GM23338 (cell line): ENCODE data around the gene ARL6IP4. TPM values are rescaled to one million over a fixed set of nuclear protein-coding genes. Genes with fewer than 3 reads are reported as not detected.

Experiments used
- ATAC-seq: fragments of 200-7000 bp; cut with Tn5 transposase; 3 replicates; pipeline ENCODE4 v1.9.1; 2020
- DNase-seq: peaks from one replicate; pipeline ENCODE4 v3.0.0-alpha.2; 2015; ENCODE audit warnings: low spot score
- H2AFZ ChIP-seq: fragments of 200-600 bp; sonication (generic); 2 replicates; pipeline ENCODE4 v1.8.0; 2016; ENCODE audit warnings: antibody characterized with exemption, mild to moderate bottlenecking, moderate library complexity
- H3F3A ChIP-seq: fragments of 200-600 bp; sonication (generic); replicated peaks from 2 replicates; pipeline ENCODE4 v1.8.0; 2017; ENCODE audit warnings: antibody characterized with exemption, mixed run types, low read depth
- H3K27ac ChIP-seq: fragments of 200-600 bp; sonication (generic); 2 replicates; pipeline ENCODE4 v1.6.1; 2016; ENCODE audit warnings: low read depth
- H3K27me3 ChIP-seq: fragments of 200-600 bp; sonication (generic); 2 replicates; pipeline ENCODE4 v1.8.0; 2016; ENCODE audit warnings: mild to moderate bottlenecking, mixed run types, moderate library complexity; ENCODE audit not compliant: insufficient read depth
- H3K36me3 ChIP-seq: fragments of 200-600 bp; sonication (generic); 2 replicates; pipeline ENCODE4 v1.8.0; 2016; ENCODE audit warnings: mild to moderate bottlenecking; ENCODE audit not compliant: insufficient read depth
- H3K4me1 ChIP-seq: fragments of 200-600 bp; sonication (generic); 2 replicates; pipeline ENCODE4 v1.8.0; 2016; ENCODE audit warnings: mild to moderate bottlenecking, moderate library complexity; ENCODE audit not compliant: insufficient read depth
- H3K4me2 ChIP-seq: fragments of 200-600 bp; sonication (generic); 2 replicates; pipeline ENCODE4 v1.7.1; 2017; ENCODE audit warnings: mixed run types
- H3K4me3 ChIP-seq: fragments of 200-600 bp; sonication (generic); 2 replicates; pipeline ENCODE4 v1.6.1; 2016; ENCODE audit warnings: mixed run types
- H3K79me2 ChIP-seq: fragments of 200-600 bp; sonication (generic); replicated peaks from 2 replicates; pipeline ENCODE4 v1.8.0; 2017; ENCODE audit warnings: mild to moderate bottlenecking; ENCODE audit not compliant: insufficient read depth
- H3K9me2 ChIP-seq: fragments of 200-600 bp; sonication (generic); 2 replicates; pipeline ENCODE4 v1.8.0; 2017; ENCODE audit not compliant: insufficient read depth
- H4K20me1 ChIP-seq: fragments of 200-600 bp; sonication (generic); replicated peaks from 2 replicates; pipeline ENCODE4 v1.8.0; 2017; ENCODE audit warnings: mild to moderate bottlenecking; ENCODE audit not compliant: insufficient read depth
- H3K27ac Mint-ChIP-seq: 2 replicates; pipeline ENCODE4 v1.8.0; 2020; ENCODE audit warnings: inconsistent platforms, mild to moderate bottlenecking, moderate library complexity, mixed read lengths
- H3K27me3 Mint-ChIP-seq: 3 replicates; pipeline ENCODE4 v1.8.0; 2022; ENCODE audit warnings: low read depth, mild to moderate bottlenecking, moderate library complexity, mixed read lengths, inconsistent platforms; ENCODE audit not compliant: insufficient read depth, poor library complexity
- H3K36me3 Mint-ChIP-seq: 3 replicates; pipeline ENCODE4 v1.8.0; 2021; ENCODE audit warnings: low read depth, mild to moderate bottlenecking, inconsistent platforms, moderate library complexity, mixed read lengths
- H3K4me1 Mint-ChIP-seq: 3 replicates; pipeline ENCODE4 v1.8.0; 2020; ENCODE audit warnings: mild to moderate bottlenecking, inconsistent platforms, mixed read lengths
- H3K4me3 Mint-ChIP-seq: 3 replicates; pipeline ENCODE4 v1.8.0; 2021; ENCODE audit warnings: moderate library complexity, mild to moderate bottlenecking, inconsistent platforms, mixed read lengths
- H3K9me3 Mint-ChIP-seq: 3 replicates; pipeline ENCODE4 v1.8.0; 2020; ENCODE audit warnings: moderate library complexity, mild to moderate bottlenecking, inconsistent platforms, mixed read lengths
- CREB1 ChIP-seq: fragments of 250-450 bp; sonication (Bioruptor Pico); IDR thresholded peaks from 2 replicates; pipeline ENCODE4 v1.5.0; 2020; ENCODE audit warnings: low read depth, mild to moderate bottlenecking, moderate library complexity
- EZH2 ChIP-seq: fragments of 200-600 bp; sonication (generic); IDR thresholded peaks from one replicate; pipeline ENCODE4 v1.8.0; 2017; ENCODE audit warnings: antibody characterized with exemption, mild to moderate bottlenecking, low read depth; ENCODE audit not compliant: unreplicated experiment
- EZH2phosphoT487 ChIP-seq: fragments of 200-600 bp; sonication (generic); IDR thresholded peaks from one replicate; pipeline ENCODE4 v1.8.1; 2018; ENCODE audit warnings: antibody characterized with exemption; ENCODE audit not compliant: unreplicated experiment
- JUNB ChIP-seq: IDR thresholded peaks from one replicate; pipeline ENCODE4 v1.6.1; 2016; ENCODE audit warnings: antibody characterized with exemption; ENCODE audit not compliant: unreplicated experiment
- NANOG ChIP-seq: IDR thresholded peaks from 2 replicates; pipeline ENCODE4 v1.6.1; 2016; ENCODE audit warnings: antibody characterized with exemption, borderline replicate concordance
- POLR2AphosphoS5 ChIP-seq: IDR thresholded peaks from 2 replicates; pipeline ENCODE4 v1.6.1; 2016; ENCODE audit warnings: antibody characterized with exemption, low read depth
- STAT1 ChIP-seq: IDR thresholded peaks from one replicate; pipeline ENCODE4 v1.6.1; 2016; ENCODE audit warnings: antibody characterized with exemption; ENCODE audit not compliant: unreplicated experiment
- ZNF114 ChIP-seq: fragments of 250-450 bp; sonication (Bioruptor Pico); IDR thresholded peaks from 2 replicates; pipeline ENCODE4 v1.5.0; 2020; ENCODE audit warnings: mild to moderate bottlenecking, moderate library complexity
- ZNF331 ChIP-seq: fragments of 250-450 bp; sonication (Bioruptor Pico); IDR thresholded peaks from 2 replicates; pipeline ENCODE4 v1.5.0; 2020; ENCODE audit warnings: low read depth, mild to moderate bottlenecking, moderate library complexity
- polyA plus RNA-seq: library from polyadenylated mRNA; unstranded; fragments of >200 nt; fragmentation: Nextera tagmentation; extraction: Ambion mirVana; gene quantifications from 2 replicates; pipeline ENCODE4 v1.2.1, GENCODE V29; 2016
- total RNA-seq: library from RNA; depleted of rRNA; stranded (reverse); fragments of >200 nt; shearing (Covaris generic); gene quantifications from 2 replicates; pipeline ENCODE4 v1.2.3, GENCODE V29; 2014
- TF ChIP-seq, protein P1 (sequence below): IDR thresholded peaks from 2 replicates; pipeline ENCODE4 v1.6.1; 2016; ENCODE audit warnings: antibody characterized with exemption
- TF ChIP-seq, protein P2 (sequence below): fragments of 250-450 bp; sonication (Bioruptor Pico); IDR thresholded peaks from 2 replicates; pipeline ENCODE4 v1.5.0; 2020; ENCODE audit warnings: mild to moderate bottlenecking, moderate library complexity
- TF ChIP-seq, protein P3 (sequence below): IDR thresholded peaks from one replicate; pipeline ENCODE4 v1.6.1; 2018; ENCODE audit warnings: antibody characterized with exemption; ENCODE audit not compliant: unreplicated experiment
- TF ChIP-seq, protein P4 (sequence below), 2 experiments: fragments of 200-600 bp in 1 of 2; sonication (generic) in 1 of 2; conservative IDR thresholded peaks; 2 replicates each; pipeline versions ENCODE4 v1.5.1 to v1.6.1; 2016 to 2017; ENCODE audit warnings: antibody characterized with exemption in 2 of 2, low read depth in 2 of 2, mild to moderate bottlenecking in 2 of 2, moderate library complexity in 1 of 2

Gene ARL6IP4
- total and polyA plus RNA-seq, 2 experiments from 2014 or later: 85.5 to 169 TPM

DNA sequence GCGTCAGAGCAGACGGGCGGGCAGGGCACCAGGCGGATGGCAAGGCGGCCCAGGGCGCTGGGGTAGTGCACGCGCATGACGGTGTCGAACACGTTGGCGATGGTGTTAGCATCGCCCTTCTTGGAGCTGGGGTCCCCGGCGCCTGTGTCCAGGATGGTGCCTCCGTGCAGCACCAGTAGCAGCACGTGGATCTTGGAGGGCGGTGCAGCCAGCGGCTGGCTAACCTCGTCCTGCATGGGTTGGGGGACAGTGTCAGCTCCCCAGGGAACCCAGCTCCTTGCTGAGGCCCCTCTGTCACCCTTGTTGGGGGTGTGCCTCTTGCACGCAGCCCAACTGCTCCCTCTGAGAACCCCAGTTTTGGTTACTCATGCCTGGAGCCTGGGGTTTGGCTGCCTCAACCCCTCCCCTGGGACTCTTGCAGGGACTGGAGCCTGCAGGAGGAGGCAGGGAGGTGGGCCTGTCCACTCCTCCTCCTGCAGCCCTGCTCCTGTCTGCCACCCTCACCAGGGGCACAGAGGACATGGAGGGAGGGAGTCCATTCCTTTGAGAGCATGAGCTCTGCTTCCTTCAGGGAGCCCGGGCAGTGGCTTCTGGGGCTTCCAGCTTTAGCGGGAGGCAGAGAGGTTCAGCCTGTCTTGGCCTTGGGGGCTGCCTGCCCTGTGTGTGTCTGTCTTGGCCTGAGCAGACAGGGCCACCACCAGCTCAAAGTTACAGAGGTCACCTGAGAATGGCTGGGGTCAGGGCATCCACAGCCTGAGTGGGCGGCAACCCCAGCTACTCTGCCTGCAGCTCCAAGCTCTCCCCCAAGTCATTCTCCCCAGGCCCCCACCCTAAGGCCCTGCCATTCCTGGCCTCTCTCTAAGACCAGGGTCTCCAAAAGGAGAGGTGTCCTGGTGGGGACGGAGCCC, 17.1 kb downstream of the ARL6IP4 start:
- no peaks in the 10 kb centered on the region for H4K20me1 ChIP-seq
- no peak overlapping the region for H3K4me3 ChIP-seq
- DNase-seq: no peak
- H3K27ac ChIP-seq: no peak overlapping the region
- no peak overlapping the region for H3K4me2 ChIP-seq
- H3K4me1 Mint-ChIP-seq: no peaks in the 10 kb centered on the region
- H3F3A ChIP-seq: no peaks in the 10 kb centered on the region
- H3K36me3 ChIP-seq: no peaks in the 10 kb centered on the region
- H3K36me3 Mint-ChIP-seq: no peaks in the 10 kb centered on the region
- H3K9me2 ChIP-seq: no peaks in the 10 kb centered on the region
- no peaks in the 10 kb centered on the region for H3K4me1 ChIP-seq
- H3K4me3 Mint-ChIP-seq: no peak overlapping the region
- no peak for ATAC-seq
- no peaks in the 10 kb centered on the region; the same call in 2 of the 3 replicates for H3K9me3 Mint-ChIP-seq
- H3K27me3 ChIP-seq: no peaks in the 10 kb centered on the region
- H3K27ac Mint-ChIP-seq: no peak overlapping the region; the same call in 1 of the 2 replicates
- TF ChIP-seq, protein P1, sequence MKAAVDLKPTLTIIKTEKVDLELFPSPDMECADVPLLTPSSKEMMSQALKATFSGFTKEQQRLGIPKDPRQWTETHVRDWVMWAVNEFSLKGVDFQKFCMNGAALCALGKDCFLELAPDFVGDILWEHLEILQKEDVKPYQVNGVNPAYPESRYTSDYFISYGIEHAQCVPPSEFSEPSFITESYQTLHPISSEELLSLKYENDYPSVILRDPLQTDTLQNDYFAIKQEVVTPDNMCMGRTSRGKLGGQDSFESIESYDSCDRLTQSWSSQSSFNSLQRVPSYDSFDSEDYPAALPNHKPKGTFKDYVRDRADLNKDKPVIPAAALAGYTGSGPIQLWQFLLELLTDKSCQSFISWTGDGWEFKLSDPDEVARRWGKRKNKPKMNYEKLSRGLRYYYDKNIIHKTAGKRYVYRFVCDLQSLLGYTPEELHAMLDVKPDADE: no peak
- TF ChIP-seq CREB1 (CRISPR knock-in tag): no peak
- no peak for TF ChIP-seq EZH2
- TF ChIP-seq, protein P2, sequence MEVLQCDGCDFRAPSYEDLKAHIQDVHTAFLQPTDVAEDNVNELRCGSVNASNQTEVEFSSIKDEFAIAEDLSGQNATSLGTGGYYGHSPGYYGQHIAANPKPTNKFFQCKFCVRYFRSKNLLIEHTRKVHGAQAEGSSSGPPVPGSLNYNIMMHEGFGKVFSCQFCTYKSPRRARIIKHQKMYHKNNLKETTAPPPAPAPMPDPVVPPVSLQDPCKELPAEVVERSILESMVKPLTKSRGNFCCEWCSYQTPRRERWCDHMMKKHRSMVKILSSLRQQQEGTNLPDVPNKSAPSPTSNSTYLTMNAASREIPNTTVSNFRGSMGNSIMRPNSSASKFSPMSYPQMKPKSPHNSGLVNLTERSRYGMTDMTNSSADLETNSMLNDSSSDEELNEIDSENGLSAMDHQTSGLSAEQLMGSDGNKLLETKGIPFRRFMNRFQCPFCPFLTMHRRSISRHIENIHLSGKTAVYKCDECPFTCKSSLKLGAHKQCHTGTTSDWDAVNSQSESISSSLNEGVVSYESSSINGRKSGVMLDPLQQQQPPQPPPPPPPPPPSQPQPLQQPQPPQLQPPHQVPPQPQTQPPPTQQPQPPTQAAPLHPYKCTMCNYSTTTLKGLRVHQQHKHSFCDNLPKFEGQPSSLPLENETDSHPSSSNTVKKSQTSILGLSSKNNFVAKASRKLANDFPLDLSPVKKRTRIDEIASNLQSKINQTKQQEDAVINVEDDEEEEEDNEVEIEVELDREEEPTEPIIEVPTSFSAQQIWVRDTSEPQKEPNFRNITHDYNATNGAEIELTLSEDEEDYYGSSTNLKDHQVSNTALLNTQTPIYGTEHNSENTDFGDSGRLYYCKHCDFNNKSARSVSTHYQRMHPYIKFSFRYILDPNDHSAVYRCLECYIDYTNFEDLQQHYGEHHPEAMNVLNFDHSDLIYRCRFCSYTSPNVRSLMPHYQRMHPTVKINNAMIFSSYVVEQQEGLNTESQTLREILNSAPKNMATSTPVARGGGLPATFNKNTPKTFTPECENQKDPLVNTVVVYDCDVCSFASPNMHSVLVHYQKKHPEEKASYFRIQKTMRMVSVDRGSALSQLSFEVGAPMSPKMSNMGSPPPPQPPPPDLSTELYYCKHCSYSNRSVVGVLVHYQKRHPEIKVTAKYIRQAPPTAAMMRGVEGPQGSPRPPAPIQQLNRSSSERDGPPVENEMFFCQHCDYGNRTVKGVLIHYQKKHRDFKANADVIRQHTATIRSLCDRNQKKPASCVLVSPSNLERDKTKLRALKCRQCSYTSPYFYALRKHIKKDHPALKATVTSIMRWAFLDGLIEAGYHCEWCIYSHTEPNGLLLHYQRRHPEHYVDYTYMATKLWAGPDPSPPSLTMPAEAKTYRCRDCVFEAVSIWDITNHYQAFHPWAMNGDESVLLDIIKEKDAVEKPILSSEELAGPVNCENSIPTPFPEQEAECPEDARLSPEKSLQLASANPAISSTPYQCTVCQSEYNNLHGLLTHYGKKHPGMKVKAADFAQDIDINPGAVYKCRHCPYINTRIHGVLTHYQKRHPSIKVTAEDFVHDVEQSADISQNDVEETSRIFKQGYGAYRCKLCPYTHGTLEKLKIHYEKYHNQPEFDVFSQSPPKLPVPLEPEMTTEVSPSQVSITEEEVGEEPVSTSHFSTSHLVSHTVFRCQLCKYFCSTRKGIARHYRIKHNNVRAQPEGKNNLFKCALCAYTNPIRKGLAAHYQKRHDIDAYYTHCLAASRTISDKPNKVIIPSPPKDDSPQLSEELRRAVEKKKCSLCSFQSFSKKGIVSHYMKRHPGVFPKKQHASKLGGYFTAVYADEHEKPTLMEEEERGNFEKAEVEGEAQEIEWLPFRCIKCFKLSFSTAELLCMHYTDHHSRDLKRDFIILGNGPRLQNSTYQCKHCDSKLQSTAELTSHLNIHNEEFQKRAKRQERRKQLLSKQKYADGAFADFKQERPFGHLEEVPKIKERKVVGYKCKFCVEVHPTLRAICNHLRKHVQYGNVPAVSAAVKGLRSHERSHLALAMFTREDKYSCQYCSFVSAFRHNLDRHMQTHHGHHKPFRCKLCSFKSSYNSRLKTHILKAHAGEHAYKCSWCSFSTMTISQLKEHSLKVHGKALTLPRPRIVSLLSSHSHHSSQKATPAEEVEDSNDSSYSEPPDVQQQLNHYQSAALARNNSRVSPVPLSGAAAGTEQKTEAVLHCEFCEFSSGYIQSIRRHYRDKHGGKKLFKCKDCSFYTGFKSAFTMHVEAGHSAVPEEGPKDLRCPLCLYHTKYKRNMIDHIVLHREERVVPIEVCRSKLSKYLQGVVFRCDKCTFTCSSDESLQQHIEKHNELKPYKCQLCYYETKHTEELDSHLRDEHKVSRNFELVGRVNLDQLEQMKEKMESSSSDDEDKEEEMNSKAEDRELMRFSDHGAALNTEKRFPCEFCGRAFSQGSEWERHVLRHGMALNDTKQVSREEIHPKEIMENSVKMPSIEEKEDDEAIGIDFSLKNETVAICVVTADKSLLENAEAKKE (CRISPR knock-in tag): no peak
- no peak for TF ChIP-seq ZNF331 (CRISPR knock-in tag)
- TF ChIP-seq JUNB: no peak
- no peak for TF ChIP-seq POLR2AphosphoS5
- no peak for TF ChIP-seq ZNF114 (CRISPR knock-in tag)
- TF ChIP-seq, protein P3, sequence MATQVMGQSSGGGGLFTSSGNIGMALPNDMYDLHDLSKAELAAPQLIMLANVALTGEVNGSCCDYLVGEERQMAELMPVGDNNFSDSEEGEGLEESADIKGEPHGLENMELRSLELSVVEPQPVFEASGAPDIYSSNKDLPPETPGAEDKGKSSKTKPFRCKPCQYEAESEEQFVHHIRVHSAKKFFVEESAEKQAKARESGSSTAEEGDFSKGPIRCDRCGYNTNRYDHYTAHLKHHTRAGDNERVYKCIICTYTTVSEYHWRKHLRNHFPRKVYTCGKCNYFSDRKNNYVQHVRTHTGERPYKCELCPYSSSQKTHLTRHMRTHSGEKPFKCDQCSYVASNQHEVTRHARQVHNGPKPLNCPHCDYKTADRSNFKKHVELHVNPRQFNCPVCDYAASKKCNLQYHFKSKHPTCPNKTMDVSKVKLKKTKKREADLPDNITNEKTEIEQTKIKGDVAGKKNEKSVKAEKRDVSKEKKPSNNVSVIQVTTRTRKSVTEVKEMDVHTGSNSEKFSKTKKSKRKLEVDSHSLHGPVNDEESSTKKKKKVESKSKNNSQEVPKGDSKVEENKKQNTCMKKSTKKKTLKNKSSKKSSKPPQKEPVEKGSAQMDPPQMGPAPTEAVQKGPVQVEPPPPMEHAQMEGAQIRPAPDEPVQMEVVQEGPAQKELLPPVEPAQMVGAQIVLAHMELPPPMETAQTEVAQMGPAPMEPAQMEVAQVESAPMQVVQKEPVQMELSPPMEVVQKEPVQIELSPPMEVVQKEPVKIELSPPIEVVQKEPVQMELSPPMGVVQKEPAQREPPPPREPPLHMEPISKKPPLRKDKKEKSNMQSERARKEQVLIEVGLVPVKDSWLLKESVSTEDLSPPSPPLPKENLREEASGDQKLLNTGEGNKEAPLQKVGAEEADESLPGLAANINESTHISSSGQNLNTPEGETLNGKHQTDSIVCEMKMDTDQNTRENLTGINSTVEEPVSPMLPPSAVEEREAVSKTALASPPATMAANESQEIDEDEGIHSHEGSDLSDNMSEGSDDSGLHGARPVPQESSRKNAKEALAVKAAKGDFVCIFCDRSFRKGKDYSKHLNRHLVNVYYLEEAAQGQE: no peak
- TF ChIP-seq, protein P4, sequence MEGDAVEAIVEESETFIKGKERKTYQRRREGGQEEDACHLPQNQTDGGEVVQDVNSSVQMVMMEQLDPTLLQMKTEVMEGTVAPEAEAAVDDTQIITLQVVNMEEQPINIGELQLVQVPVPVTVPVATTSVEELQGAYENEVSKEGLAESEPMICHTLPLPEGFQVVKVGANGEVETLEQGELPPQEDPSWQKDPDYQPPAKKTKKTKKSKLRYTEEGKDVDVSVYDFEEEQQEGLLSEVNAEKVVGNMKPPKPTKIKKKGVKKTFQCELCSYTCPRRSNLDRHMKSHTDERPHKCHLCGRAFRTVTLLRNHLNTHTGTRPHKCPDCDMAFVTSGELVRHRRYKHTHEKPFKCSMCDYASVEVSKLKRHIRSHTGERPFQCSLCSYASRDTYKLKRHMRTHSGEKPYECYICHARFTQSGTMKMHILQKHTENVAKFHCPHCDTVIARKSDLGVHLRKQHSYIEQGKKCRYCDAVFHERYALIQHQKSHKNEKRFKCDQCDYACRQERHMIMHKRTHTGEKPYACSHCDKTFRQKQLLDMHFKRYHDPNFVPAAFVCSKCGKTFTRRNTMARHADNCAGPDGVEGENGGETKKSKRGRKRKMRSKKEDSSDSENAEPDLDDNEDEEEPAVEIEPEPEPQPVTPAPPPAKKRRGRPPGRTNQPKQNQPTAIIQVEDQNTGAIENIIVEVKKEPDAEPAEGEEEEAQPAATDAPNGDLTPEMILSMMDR (conservative IDR thresholded peaks at IDR 0.05; ENCODE audit: low read depth in 2 of 2): no peak
- TF ChIP-seq EZH2phosphoT487: no peak
- no peak for TF ChIP-seq NANOG
- no peak for TF ChIP-seq STAT1
- H3K27me3 Mint-ChIP-seq: peaks cover 13% of the 10 kb centered on the region
- no peak overlapping the region for H2AFZ ChIP-seq
- no peaks in the 10 kb centered on the region for H3K79me2 ChIP-seq
